Measurements from ENCODE around the gene PTPN3.
A peak's percentile ranks its signal among the peaks of the same experiment; 100 is the strongest.

The PTPN3 gene

GRCh38 chr9:109500421-109500974, 2.4 kb upstream of the PTPN3 start:
- no peak for DNase-seq

GRCh38 chr9:109499631-109500410, 1.7 kb upstream of the PTPN3 start:
- DNase-seq: no peak

GRCh38 chr9:109499093-109499630, 1.1 kb upstream of the PTPN3 start:
- no peak for DNase-seq

DNA sequence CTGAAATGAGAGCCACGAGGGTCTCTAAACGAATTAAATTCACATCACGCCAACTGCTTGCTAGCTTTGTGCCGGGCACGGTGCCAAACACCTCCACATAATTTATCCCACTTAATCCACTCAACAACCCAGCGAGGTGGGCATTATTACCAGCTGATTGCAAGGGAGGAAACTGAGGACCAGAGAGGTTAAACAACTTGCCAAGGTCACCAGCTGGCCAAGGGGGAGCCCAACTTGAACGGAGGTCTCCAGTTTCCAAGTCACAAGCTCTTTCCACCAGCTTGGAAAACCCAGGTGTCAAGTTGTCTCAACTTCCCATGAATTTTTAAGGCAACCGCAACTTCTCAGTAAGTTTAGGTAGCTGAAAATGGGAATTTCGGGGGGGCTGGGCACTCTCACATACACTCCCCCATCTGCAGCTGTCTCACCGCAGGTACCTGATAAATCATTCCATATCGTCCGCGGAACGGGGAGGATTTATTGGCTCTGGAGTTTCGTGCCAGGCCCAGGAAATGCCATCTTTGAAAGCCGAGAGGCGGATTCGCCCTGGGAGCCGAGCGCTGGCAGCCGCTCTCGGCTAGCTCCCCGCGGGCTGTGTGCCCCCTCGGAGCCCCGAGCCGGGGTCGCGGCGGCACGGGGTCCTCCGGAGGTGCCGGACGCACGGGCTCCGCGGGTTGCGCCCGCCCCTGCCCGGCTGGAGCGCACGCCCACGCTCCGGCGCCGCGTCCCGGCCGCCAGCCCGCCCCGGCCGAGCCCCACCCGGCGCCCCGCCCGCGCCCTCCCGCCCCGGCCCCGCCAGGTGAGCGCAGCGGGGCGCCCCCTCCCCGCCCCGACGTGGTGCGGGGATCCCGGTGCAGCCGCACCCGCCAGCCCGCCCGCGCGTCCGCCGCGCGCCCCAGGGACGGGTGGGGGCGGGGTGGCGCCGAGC, 617 bp downstream of the PTPN3 start:
- DNase-seq: no peak

DNA sequence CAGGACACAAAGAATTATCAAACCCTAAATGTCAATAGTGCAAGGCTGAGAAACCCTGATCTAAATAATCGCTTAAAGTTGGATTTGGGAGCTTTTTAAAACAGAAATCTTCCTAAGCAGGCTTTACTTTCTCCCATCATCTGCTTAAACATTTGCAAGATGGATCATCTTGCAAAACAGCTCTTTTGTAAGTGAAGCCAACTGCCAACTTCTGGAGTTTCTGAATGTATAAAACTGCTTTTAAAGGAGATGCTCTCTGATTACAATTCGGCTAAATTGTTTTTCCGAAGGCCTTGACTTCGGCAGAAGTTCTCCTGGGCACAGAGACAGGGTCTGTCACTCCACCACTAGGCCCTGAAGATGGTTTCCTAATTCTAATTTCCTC, 1.3 kb downstream of the PTPN3 start:
- no peak for DNase-seq

DNA sequence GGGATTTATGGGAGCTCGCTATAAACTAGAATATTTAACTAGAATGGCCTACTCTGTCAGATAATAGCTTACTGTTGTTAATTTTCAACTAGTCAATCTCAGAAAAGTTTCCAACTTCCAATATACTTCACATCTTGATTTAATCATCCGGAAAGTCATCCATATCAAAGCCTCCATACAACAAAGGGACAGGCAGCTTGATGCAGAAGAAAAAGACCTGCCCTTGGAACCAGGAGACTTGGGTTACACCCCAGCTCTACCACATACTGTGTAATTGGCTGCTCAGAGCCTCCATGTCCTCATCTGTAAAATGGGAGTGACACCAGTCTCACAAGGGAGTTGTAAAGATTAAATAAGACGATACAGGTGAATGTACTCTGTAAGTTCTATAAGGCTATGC, 1.9 kb downstream of the PTPN3 start:
- no peak for DNase-seq

DNA sequence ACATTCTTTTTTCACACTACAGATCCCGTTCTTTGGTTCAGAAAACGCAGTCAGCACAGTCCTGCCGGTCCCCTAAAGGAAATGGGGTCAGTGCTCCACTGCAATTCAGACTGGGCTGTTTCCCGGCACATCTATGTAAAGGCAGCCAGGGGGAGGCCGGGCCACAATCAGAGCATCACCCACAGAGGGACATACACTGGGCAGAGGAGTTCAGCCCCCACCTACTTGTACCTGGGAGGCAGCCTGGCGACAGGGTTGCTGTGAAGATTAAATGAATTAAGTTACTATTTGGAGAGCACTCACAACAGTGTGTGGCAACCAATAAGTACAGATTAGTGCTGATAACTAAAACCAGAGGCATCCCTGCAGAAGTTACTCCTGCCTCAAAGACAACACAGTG, 4.5 kb downstream of the PTPN3 start:
- no peak for DNase-seq

GRCh38 chr9:109491590-109491989, 6.5 kb downstream of the PTPN3 start:
- no peak for DNase-seq

DNA sequence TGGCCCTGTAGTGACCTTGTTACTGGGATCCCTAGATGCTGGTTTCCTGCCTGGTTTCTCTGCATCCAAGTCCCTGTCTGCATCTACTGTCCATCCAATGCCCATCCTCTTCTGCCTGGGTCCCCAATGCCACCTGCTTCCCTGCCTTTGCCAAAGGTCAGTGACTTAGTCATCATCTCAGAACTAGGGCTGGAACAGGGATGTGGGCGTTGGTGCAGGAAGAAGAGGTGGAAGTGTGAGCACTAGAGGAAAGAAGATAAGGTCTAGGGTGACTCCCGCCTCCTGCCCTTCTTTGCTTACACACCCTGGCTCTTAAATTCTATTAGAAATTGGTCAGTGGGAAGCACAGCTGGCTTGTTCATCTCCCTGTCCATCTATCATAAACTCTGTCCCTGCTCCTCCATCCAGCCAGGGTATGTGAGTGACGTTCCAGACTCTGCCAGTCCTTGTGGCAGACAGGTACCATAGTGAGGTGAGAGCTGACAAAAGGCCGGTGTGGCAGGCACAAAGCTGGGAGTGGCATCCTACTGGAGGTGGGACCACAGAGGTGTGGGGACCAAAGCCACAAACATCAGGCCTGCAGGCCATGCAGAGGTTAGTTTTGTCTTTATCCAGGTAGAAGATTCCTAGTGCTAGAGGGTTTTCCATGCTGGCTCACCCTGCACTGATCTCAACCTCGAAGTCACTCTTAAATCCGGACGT, 9.2 kb downstream of the PTPN3 start:
- DNase-seq: no peak

- no peak for DNase-seq
Observed at GRCh38 chr9:109488351-109488750, 9.8 kb downstream of the PTPN3 start.

GRCh38 chr9:109487247-109487646, 10.9 kb downstream of the PTPN3 start:
- DNase-seq: no peak

GRCh38 chr9:109483744-109484429, 14.2 kb downstream of the PTPN3 start:
- DNase-seq: no peak

DNA sequence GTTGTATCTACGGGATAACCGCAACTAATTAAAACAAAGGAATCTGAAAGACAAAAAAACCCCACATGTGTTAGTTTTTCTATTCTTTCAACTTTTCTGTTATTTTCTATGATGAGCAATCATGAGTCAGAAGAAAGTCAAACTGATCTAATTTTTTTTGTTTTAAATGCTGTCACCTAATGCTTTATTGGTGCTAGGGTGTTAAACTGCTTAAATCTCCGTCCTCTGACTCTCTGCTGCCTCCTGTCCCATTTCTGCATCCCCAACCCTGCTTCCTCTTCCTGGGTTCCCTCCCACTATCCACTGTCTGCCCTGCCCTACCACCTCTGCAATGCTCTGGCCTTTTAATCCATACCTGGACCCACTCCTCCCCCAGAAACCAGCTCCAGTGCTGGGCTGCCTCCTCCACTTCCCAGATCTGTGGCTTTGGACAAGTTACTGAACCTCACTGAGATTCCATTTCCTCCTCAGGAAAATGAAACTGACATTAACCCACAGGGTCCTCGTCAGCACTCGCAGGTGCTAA, 15.7 kb downstream of the PTPN3 start:
- DNase-seq: no peak

DNA sequence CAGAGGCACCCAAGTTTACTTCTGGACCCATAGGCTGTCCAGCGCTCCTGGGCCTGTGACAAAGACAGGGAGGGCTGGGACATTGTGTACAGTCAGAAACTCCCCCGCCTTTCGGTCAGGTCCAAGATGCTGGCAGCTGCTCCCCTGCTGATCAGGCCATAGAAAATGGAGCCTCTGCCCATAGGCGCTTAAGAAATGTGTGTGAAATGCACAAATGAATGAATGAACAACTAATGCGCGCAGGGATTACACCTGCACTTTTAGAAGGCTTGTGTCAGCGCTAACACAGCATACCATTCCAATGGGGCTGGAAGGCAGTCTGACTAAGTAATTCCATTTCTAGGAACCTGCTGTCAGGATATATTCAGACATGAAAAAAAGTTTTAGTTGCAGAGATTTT, 16.3 kb downstream of the PTPN3 start:
- no peak for DNase-seq

DNA sequence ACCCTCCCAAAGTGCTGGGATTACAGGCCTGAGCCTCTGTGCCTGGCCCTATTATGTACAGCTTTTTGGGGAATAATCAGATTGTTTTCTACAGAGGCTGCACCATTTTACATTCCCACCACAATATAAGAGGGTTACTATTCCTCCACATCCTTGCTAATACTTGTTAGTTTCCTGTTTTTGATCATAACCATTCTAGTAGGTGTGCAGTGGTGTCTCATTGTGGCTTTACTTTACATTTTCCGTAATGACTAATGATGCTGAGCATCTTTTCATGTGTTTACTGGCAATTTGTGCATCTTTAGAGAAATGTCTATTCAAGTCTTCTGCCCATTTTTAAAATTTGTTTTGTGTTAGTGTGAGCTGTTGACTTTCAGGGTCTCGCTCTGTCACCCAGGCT, 18.3 kb downstream of the PTPN3 start:
- DNase-seq: peak; percentile 23

- no peak for DNase-seq
Observed at GRCh38 chr9:109478665-109479380, 19.3 kb downstream of the PTPN3 start.

GRCh38 chr9:109478051-109478563, 20.0 kb downstream of the PTPN3 start:
- DNase-seq: no peak

DNA sequence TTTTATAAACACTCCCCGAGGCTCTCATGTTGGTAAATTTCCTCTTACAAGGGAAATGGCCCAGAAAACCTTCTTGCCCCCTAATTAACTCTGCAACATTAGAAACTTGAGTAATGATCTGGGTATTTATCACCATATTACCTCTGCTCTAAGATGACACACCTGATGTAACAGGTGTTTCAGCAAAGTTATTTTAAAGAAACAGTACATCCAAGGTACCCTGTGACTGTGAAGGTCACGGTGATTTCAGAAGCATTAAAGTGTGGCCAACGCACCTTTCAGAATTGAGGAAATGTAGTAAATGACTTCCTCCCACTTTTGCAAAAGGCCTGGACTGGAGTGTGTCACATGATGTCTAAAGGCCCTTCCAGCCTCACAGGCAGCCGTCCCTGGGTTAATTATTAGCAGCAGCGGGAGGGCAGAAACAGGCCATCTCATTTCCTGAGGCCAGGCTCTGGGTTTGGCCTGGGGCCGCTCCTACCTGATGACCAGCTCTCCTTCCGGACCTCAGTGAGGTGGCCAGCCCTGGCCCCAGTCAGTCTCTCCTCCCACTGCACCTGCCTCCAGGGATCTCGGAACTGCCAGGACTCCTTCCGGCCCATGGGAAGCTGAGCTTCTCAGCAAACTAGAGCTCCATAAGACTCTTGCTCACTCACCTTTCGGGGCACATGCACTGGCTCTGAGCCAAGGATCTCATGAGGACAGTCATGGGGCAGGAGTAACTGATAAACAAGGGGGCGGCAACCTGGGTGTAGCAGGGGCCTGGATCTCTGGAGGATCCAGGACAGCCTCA, 20.7 kb downstream of the PTPN3 start:
- no peak for DNase-seq

GRCh38 chr9:109476642-109477257, 21.4 kb downstream of the PTPN3 start:
- DNase-seq: no peak

GRCh38 chr9:109475526-109475925, 22.6 kb downstream of the PTPN3 start:
- no peak for DNase-seq
